Measurements from ENCODE around the gene ZFAND3. TPM values are rescaled to one million over a fixed set of nuclear protein-coding genes. Genes with fewer than 3 reads are reported as not detected.

The ZFAND3 gene
- polyA plus RNA-seq, 1 donor (not counting 4 experiments of a cell fraction or from before 2014, with no cell fraction given): 19.6 TPM

DNA sequence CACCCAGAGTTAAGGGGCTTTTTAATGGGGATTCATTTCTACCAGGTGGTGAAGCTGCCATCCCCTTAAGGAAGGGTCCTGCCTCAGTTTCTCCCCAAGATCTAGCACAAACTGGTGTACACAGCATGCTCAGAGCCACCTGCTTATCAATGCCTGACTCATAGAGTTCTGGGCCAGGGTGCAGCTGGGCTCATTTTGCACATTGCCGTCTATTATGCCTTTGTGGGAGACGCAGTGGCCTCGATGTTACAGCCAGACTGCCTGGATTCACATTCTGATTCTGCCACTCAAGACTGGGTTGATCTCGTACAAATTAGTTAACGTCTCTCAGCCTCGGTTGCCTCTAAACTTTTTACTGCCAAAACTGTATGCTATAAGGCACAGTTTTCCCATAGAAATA, 365.7 kb downstream of the ZFAND3 start:
- Histone ChIP-seq H3K36me3 (ENCODE audit: control insufficient read depth in 2 of 2, extremely low read depth in 1 of 2, insufficient read depth in 2 of 2, low read length in 2 of 2) (peaks cover 0 to 3% of the 10 kb centered on the region in 2 experiments), H3K79me2 (ENCODE audit: control insufficient read depth, insufficient read depth, low read length) (no peaks in the 10 kb centered on the region), H3K4me3 (ENCODE audit: control insufficient read depth in 2 of 3, extremely low read depth in 1 of 3, insufficient read depth in 2 of 3, low read depth in 1 of 3, low read length in 3 of 3) (no peak overlapping the region), H3K9ac (ENCODE audit: control insufficient read depth, extremely low read depth, insufficient read depth, low read length) (no peak overlapping the region), H3K27ac (ENCODE audit: control insufficient read depth, insufficient read depth, low read length) (no peak overlapping the region), H3K4me1 (ENCODE audit: control insufficient read depth, extremely low read depth, insufficient read depth, low read length) (no peaks in the 10 kb centered on the region), H3K27me3 (ENCODE audit: control insufficient read depth, extremely low read depth, insufficient read depth, low read length) (no peaks in the 10 kb centered on the region), H4K20me1 (ENCODE audit: control insufficient read depth, extremely low read depth, insufficient read depth, low read length) (no peaks in the 10 kb centered on the region), H3K4me2 (ENCODE audit: control insufficient read depth, extremely low read depth, insufficient read depth, low read depth, low read length) (no peak overlapping the region), H2AFZ (ENCODE audit: control insufficient read depth, low read length) (no peak overlapping the region), H3K9me1 (ENCODE audit: control insufficient read depth, extremely low read depth, insufficient read depth, low read length) (no peaks in the 10 kb centered on the region), H3K9me3 (ENCODE audit: control insufficient read depth, low read depth, low read length) (no peaks in the 10 kb centered on the region)
- dilution Hi-C loops (cut with MboI; ENCODE audit: extremely low pct_ligation_motif_present, low sequenced_read_pairs): no loop called here
- DNase-seq (ENCODE audit: low read depth, low spot score) (no peak), FAIRE-seq (no peak)
- no peak for TF ChIP-seq EZH2 (IDR thresholded peaks at IDR 0.05; ENCODE audit: low read length)
- TF ChIP-seq, protein P1, sequence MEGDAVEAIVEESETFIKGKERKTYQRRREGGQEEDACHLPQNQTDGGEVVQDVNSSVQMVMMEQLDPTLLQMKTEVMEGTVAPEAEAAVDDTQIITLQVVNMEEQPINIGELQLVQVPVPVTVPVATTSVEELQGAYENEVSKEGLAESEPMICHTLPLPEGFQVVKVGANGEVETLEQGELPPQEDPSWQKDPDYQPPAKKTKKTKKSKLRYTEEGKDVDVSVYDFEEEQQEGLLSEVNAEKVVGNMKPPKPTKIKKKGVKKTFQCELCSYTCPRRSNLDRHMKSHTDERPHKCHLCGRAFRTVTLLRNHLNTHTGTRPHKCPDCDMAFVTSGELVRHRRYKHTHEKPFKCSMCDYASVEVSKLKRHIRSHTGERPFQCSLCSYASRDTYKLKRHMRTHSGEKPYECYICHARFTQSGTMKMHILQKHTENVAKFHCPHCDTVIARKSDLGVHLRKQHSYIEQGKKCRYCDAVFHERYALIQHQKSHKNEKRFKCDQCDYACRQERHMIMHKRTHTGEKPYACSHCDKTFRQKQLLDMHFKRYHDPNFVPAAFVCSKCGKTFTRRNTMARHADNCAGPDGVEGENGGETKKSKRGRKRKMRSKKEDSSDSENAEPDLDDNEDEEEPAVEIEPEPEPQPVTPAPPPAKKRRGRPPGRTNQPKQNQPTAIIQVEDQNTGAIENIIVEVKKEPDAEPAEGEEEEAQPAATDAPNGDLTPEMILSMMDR (optimal IDR thresholded peaks at IDR 0.05 in 1 of 3, IDR thresholded peaks at IDR 0.05 in 1 of 3, conservative IDR thresholded peaks at IDR 0.05 in 1 of 3; ENCODE audit: extremely low read depth in 1 of 3, insufficient read depth in 2 of 3, low read length in 3 of 3): no peak

- H3K9me1 ChIP-seq (ENCODE audit: control insufficient read depth, extremely low read depth, insufficient read depth, low read length): no peaks in the 10 kb centered on the region
- dilution Hi-C loops (cut with MboI; ENCODE audit: extremely low pct_ligation_motif_present, low sequenced_read_pairs): no loop called here
- no peak for FAIRE-seq
Measured at GRCh38 chr6:38185752-38186151, 366.2 kb downstream of the ZFAND3 start.

More at GRCh38 chr6:38185752-38186151, 366.2 kb downstream of the ZFAND3 start:
- DNase-seq (ENCODE audit: low read depth, low spot score): no peak
- Histone ChIP-seq H3K4me1 (ENCODE audit: control insufficient read depth, extremely low read depth, insufficient read depth, low read length) (no peaks in the 10 kb centered on the region), H3K9me3 (ENCODE audit: control insufficient read depth, low read depth, low read length) (no peaks in the 10 kb centered on the region), H3K4me3 (ENCODE audit: control insufficient read depth in 2 of 3, extremely low read depth in 1 of 3, insufficient read depth in 2 of 3, low read depth in 1 of 3, low read length in 3 of 3) (no peak overlapping the region), H3K4me2 (ENCODE audit: control insufficient read depth, extremely low read depth, insufficient read depth, low read depth, low read length) (no peak overlapping the region), H3K9ac (ENCODE audit: control insufficient read depth, extremely low read depth, insufficient read depth, low read length) (no peak overlapping the region), H3K36me3 (ENCODE audit: control insufficient read depth in 2 of 2, extremely low read depth in 1 of 2, insufficient read depth in 2 of 2, low read length in 2 of 2) (peaks cover 0 to 3% of the 10 kb centered on the region in 2 experiments), H4K20me1 (ENCODE audit: control insufficient read depth, extremely low read depth, insufficient read depth, low read length) (no peaks in the 10 kb centered on the region), H2AFZ (ENCODE audit: control insufficient read depth, low read length) (no peak overlapping the region), H3K79me2 (ENCODE audit: control insufficient read depth, insufficient read depth, low read length) (no peaks in the 10 kb centered on the region), H3K27me3 (ENCODE audit: control insufficient read depth, extremely low read depth, insufficient read depth, low read length) (no peaks in the 10 kb centered on the region), H3K27ac (ENCODE audit: control insufficient read depth, insufficient read depth, low read length) (no peak overlapping the region)
- TF ChIP-seq, protein P1 (optimal IDR thresholded peaks at IDR 0.05 in 1 of 3, IDR thresholded peaks at IDR 0.05 in 1 of 3, conservative IDR thresholded peaks at IDR 0.05 in 1 of 3; ENCODE audit: extremely low read depth in 1 of 3, insufficient read depth in 2 of 3, low read length in 3 of 3): no peak
- TF ChIP-seq EZH2 (IDR thresholded peaks at IDR 0.05; ENCODE audit: low read length): no peak

Measured in keratinocyte (primary cell).